ENCODE results near the gene PTF1A. TPM values are rescaled to one million over a fixed set of nuclear protein-coding genes. Genes with fewer than 3 reads are reported as not detected.
A peak's percentile ranks its signal among the peaks of the same experiment; 100 is the strongest.

The PTF1A gene
- total RNA-seq, 1 donor from 2014 or later: not detected

DNA sequence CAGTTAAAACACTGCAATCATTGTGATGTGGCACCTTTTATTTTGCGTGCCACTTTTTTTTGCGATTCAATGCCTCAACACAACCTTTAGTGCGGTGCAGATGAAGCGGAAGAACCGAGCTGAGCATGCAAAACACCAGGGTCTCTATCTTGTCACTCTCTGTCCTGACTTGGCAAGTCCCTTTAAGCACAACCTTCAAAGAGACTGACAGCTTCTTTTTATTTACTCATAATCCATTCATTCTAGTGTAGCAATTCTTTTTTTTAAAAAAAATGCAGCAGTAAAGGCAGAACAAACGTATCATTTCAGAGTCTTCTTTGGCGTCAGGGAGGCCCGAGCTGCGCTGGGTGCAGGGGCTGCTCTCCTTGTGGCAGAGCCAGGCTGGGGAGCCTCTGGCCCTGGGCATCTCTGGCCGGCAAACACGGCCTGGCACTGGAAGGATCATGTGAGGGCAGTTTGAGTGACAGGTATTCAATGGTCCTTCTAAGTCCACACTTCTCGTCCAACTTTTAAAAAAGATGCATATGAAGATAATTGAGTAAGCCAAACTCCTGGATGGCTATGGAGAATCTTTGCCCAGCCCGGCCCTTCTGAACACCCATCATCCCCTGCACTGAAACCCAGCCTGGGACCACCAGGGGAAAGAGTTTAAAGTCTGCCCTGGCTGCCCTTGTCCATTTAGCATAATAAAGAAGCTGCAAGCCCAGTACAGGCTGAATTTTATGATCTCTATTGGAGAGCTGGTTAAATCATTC lies 3.9 kb downstream of the PTF1A start:
- Histone ChIP-seq H3K4me3 (ENCODE audit: insufficient read depth, low read depth, low read length) (no peak overlapping the region), H2AFZ (ENCODE audit: low read depth, low read length) (no peak overlapping the region), H3K9ac (ENCODE audit: low read length) (no peak overlapping the region), H3K27ac (ENCODE audit: low read depth, low read length) (no peak overlapping the region), H3K36me3 (ENCODE audit: insufficient read depth, low read length) (no peaks in the 10 kb centered on the region), H3K4me1 (ENCODE audit: insufficient read depth, low read length) (peaks cover 2% of the 10 kb centered on the region), H3K27me3 (ENCODE audit: insufficient read depth, low read length) (peaks cover 76% of the 10 kb centered on the region), H3K79me2 (ENCODE audit: insufficient read depth, low read length) (no peaks in the 10 kb centered on the region), H3K4me2 (ENCODE audit: low read length) (no peak overlapping the region), H3K9me3 (ENCODE audit: insufficient read depth, low read depth, low read length) (no peaks in the 10 kb centered on the region), H4K20me1 (ENCODE audit: insufficient read depth, low read length) (no peaks in the 10 kb centered on the region)
- Mint-ChIP-seq H3K27me3 (ENCODE audit: low read depth, unreplicated experiment) (peaks cover 72% of the 10 kb centered on the region), H3K36me3 (ENCODE audit: low read depth, unreplicated experiment) (no peaks in the 10 kb centered on the region), H3K27ac (ENCODE audit: unreplicated experiment) (peak overlapping the region; percentile 26), H3K9me3 (ENCODE audit: unreplicated experiment) (peaks cover 9% of the 10 kb centered on the region), H3K4me1 (ENCODE audit: low read depth, unreplicated experiment) (no peaks in the 10 kb centered on the region), H3K4me3 (ENCODE audit: unreplicated experiment) (no peak overlapping the region)
- no peak for DNase-seq (ENCODE audit: low read depth)
- no peak for TF ChIP-seq EZH2 (IDR thresholded peaks at IDR 0.05; ENCODE audit: insufficient read depth, low read length)
- TF ChIP-seq, protein P1, sequence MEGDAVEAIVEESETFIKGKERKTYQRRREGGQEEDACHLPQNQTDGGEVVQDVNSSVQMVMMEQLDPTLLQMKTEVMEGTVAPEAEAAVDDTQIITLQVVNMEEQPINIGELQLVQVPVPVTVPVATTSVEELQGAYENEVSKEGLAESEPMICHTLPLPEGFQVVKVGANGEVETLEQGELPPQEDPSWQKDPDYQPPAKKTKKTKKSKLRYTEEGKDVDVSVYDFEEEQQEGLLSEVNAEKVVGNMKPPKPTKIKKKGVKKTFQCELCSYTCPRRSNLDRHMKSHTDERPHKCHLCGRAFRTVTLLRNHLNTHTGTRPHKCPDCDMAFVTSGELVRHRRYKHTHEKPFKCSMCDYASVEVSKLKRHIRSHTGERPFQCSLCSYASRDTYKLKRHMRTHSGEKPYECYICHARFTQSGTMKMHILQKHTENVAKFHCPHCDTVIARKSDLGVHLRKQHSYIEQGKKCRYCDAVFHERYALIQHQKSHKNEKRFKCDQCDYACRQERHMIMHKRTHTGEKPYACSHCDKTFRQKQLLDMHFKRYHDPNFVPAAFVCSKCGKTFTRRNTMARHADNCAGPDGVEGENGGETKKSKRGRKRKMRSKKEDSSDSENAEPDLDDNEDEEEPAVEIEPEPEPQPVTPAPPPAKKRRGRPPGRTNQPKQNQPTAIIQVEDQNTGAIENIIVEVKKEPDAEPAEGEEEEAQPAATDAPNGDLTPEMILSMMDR (IDR thresholded peaks at IDR 0.05; ENCODE audit: insufficient read depth, low read depth, low read length): no peak
- no peak for FAIRE-seq

DNA sequence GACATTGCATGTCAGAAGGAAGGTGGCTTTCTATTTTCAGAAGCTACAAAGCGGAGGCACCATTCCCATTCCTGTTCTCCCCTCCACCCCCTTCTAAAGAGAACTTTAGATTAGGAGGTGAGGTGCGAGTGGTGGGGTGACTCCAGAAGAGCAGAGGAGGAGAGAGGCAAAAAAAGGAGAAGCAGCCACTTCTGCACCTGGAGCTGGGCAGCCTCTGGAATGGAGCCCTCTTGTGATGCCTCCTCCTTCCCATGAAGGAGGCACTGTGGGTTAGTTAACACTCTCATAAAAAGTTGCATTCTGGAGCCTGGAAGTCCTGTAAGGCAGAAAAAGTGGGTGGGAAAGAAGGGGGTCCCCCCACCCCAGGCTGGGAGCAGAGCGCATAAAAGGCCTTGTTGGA lies 4.8 kb downstream of the PTF1A start:
- no peaks in the 10 kb centered on the region for H3K9me3 ChIP-seq (ENCODE audit: insufficient read depth, low read depth, low read length)
- H3K36me3 ChIP-seq (ENCODE audit: insufficient read depth, low read length): no peaks in the 10 kb centered on the region
- Mint-ChIP-seq H3K27ac (ENCODE audit: unreplicated experiment) (no peak overlapping the region), H3K4me1 (ENCODE audit: low read depth, unreplicated experiment) (no peaks in the 10 kb centered on the region), H3K9me3 (ENCODE audit: unreplicated experiment) (peaks cover 8% of the 10 kb centered on the region), H3K36me3 (ENCODE audit: low read depth, unreplicated experiment) (no peaks in the 10 kb centered on the region), H3K4me3 (ENCODE audit: unreplicated experiment) (no peak overlapping the region), H3K27me3 (ENCODE audit: low read depth, unreplicated experiment) (peaks cover 79% of the 10 kb centered on the region)
- H4K20me1 ChIP-seq (ENCODE audit: insufficient read depth, low read length): no peaks in the 10 kb centered on the region
- TF ChIP-seq EZH2 (IDR thresholded peaks at IDR 0.05; ENCODE audit: insufficient read depth, low read length): no peak
- TF ChIP-seq, protein P1 (IDR thresholded peaks at IDR 0.05; ENCODE audit: insufficient read depth, low read depth, low read length): no peak
- no peak overlapping the region for H2AFZ ChIP-seq (ENCODE audit: low read depth, low read length)
- DNase-seq (ENCODE audit: low read depth) (no peak), FAIRE-seq (no peak)
- no peak overlapping the region for H3K4me3 ChIP-seq (ENCODE audit: insufficient read depth, low read depth, low read length)
- H3K27ac ChIP-seq (ENCODE audit: low read depth, low read length): no peak overlapping the region
- H3K4me2 ChIP-seq (ENCODE audit: low read length): no peak overlapping the region
- H3K27me3 ChIP-seq (ENCODE audit: insufficient read depth, low read length): peaks cover 72% of the 10 kb centered on the region
- peaks cover 2% of the 10 kb centered on the region for H3K4me1 ChIP-seq (ENCODE audit: insufficient read depth, low read length)
- H3K9ac ChIP-seq (ENCODE audit: low read length): no peak overlapping the region
- no peaks in the 10 kb centered on the region for H3K79me2 ChIP-seq (ENCODE audit: insufficient read depth, low read length)

DNA sequence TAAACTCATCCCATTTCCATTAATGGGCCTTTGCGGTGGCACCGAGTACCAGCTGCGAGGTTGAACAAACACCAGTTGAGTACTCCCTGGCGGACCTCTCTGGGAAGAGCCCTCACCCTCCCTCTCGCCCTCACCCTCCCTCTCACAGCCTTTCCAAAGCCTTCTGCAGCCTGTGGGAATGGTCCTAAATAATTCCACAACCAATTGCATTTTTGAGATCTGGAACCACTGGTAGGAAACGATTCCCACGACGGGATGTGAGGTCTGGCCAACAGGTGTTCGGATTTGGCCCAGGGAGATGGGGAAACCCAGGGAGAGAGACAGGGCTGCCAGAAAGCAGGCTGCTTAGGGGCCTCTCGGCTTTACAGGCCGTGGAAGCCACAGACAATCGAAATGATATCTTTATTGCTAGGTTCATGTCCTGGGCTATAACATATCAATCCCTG lies 5.3 kb downstream of the PTF1A start:
- Histone ChIP-seq H3K27ac (ENCODE audit: low read depth, low read length) (no peak overlapping the region), H4K20me1 (ENCODE audit: insufficient read depth, low read length) (no peaks in the 10 kb centered on the region), H2AFZ (ENCODE audit: low read depth, low read length) (no peak overlapping the region), H3K79me2 (ENCODE audit: insufficient read depth, low read length) (no peaks in the 10 kb centered on the region), H3K36me3 (ENCODE audit: insufficient read depth, low read length) (no peaks in the 10 kb centered on the region), H3K9ac (ENCODE audit: low read length) (no peak overlapping the region), H3K4me2 (ENCODE audit: low read length) (no peak overlapping the region), H3K4me1 (ENCODE audit: insufficient read depth, low read length) (peaks cover 2% of the 10 kb centered on the region), H3K9me3 (ENCODE audit: insufficient read depth, low read depth, low read length) (no peaks in the 10 kb centered on the region), H3K27me3 (ENCODE audit: insufficient read depth, low read length) (peaks cover 73% of the 10 kb centered on the region), H3K4me3 (ENCODE audit: insufficient read depth, low read depth, low read length) (no peak overlapping the region)
- peaks cover 8% of the 10 kb centered on the region for H3K9me3 Mint-ChIP-seq (ENCODE audit: unreplicated experiment)
- H3K36me3 Mint-ChIP-seq (ENCODE audit: low read depth, unreplicated experiment): no peaks in the 10 kb centered on the region
- no peaks in the 10 kb centered on the region for H3K4me1 Mint-ChIP-seq (ENCODE audit: low read depth, unreplicated experiment)
- H3K27ac Mint-ChIP-seq (ENCODE audit: unreplicated experiment): no peak overlapping the region
- H3K27me3 Mint-ChIP-seq (ENCODE audit: low read depth, unreplicated experiment): peaks cover 83% of the 10 kb centered on the region
- H3K4me3 Mint-ChIP-seq (ENCODE audit: unreplicated experiment): no peak overlapping the region
- DNase-seq (ENCODE audit: low read depth) (no peak), FAIRE-seq (no peak)
- no peak for TF ChIP-seq EZH2 (IDR thresholded peaks at IDR 0.05; ENCODE audit: insufficient read depth, low read length)
- TF ChIP-seq, protein P1 (IDR thresholded peaks at IDR 0.05; ENCODE audit: insufficient read depth, low read depth, low read length): no peak
